Epithelial cell of esophagus (primary cell): ENCODE results near the gene TAGLN2.
A peak's percentile ranks its signal among the peaks of the same experiment; 100 is the strongest.
"Not testable (repeated sequence)": the region's sequence is repeated elsewhere in the genome, so short reads cannot be mapped to it uniquely, and the experiment has no call there.

Experiments
- DNase-seq: peaks from one replicate; pipeline ENCODE4 v3.0.0; 2010; ENCODE audit warnings: low read depth
- H3K4me3 ChIP-seq: 2 replicates; pipeline ENCODE4 v1.5.1; 2011; ENCODE audit warnings: mild to moderate bottlenecking, low read length, control low read depth
- CTCF ChIP-seq: IDR thresholded peaks from 2 replicates; pipeline ENCODE4 v1.5.1; 2011; ENCODE audit warnings: low read depth, mild to moderate bottlenecking, low read length, control low read depth, inconsistent platforms; ENCODE audit not compliant: insufficient read depth; ENCODE audit errors: missing control alignments

Gene TAGLN2

GRCh38 chr1:159908031-159908940 lies 17.0 kb downstream of the TAGLN2 start:
- no peak for TF ChIP-seq CTCF
- DNase-seq, result no peak
- H3K4me3 ChIP-seq, result no peak overlapping the region

GRCh38 chr1:159906960-159907359 lies 18.3 kb downstream of the TAGLN2 start:
- no peak for TF ChIP-seq CTCF

GRCh38 chr1:159904036-159904435 lies 21.3 kb downstream of the TAGLN2 start:
- DNase-seq, H3K4me3 ChIP-seq: not testable (repeated sequence)

More at GRCh38 chr1:159906960-159907359, 18.3 kb downstream of the TAGLN2 start:
- no peak for DNase-seq
- H3K4me3 ChIP-seq, result no peak overlapping the region

GRCh38 chr1:159902541-159902940 lies 22.8 kb downstream of the TAGLN2 start:
- DNase-seq, result no peak
- no peak for TF ChIP-seq CTCF
- no peak overlapping the region for H3K4me3 ChIP-seq

- no peak for DNase-seq
- no peak overlapping the region for H3K4me3 ChIP-seq
- TF ChIP-seq CTCF, result no peak
Observed at GRCh38 chr1:159900755-159901360, 24.4 kb downstream of the TAGLN2 start.

- DNase-seq, result peak; percentile 95
- TF ChIP-seq CTCF, result no peak
- H3K4me3 ChIP-seq, result peak within 1 kb of the TSS; percentile 19
Observed at GRCh38 chr1:159900086-159900680, 25.1 kb downstream of the TAGLN2 start, which contains the start of gene CFAP45. CFAP45 (minus strand) TSS chr1:159900165; CDS start chr1:159900098, 67 bp downstream.

GRCh38 chr1:159899634-159900033 lies 25.7 kb downstream of the TAGLN2 start:
- not testable (repeated sequence) for DNase-seq, H3K4me3 ChIP-seq
